Activated CD8-positive, alpha-beta T cell treated with anti-CD3 and anti-CD28 coated beads for 36 hours (primary cell): ENCODE results near the gene TMEM134. TPM values are rescaled to one million over a fixed set of nuclear protein-coding genes. Genes with fewer than 3 reads are reported as not detected.
A peak's percentile ranks its signal among the peaks of the same experiment; 100 is the strongest.

Experiments used
- ATAC-seq: fragments of 200-7000 bp; cut with Tn5 transposase; one replicate; pipeline ENCODE4 v1.10.0; 2021; ENCODE audit warnings: mild to moderate bottlenecking, moderate library complexity
- CTCF ChIA-PET: fragments of 350-600 bp; sonication (Branson Sonifier 250); formaldehyde crosslinking; loops from one replicate; lab custom pipeline; 2021; ENCODE audit warnings: antibody characterized with exemption; lab: Charles Lee
- POLR2A ChIA-PET: fragments of 350-600 bp; sonication (Branson Sonifier 250); formaldehyde crosslinking; loops from one replicate; lab custom pipeline; 2021; ENCODE audit warnings: antibody characterized with exemption; lab: Charles Lee
- DNase-seq: peaks from one replicate; pipeline ENCODE4 v3.0.0-alpha.2; 2020
- H3K27ac Mint-ChIP-seq: one replicate; pipeline ENCODE4 v1.8.0; 2021; ENCODE audit warnings: mild to moderate bottlenecking, mixed read lengths
- H3K27me3 Mint-ChIP-seq: one replicate; pipeline ENCODE4 v1.8.0; 2021; ENCODE audit warnings: mixed read lengths
- H3K36me3 Mint-ChIP-seq: one replicate; pipeline ENCODE4 v1.8.0; 2021; ENCODE audit warnings: low read depth, mixed read lengths
- H3K4me1 Mint-ChIP-seq: one replicate; pipeline ENCODE4 v1.8.0; 2021; ENCODE audit warnings: low read depth, mixed read lengths
- H3K4me3 Mint-ChIP-seq: one replicate; pipeline ENCODE4 v1.8.0; 2021; ENCODE audit warnings: mild to moderate bottlenecking, moderate library complexity, mixed read lengths
- H3K9me3 Mint-ChIP-seq: one replicate; pipeline ENCODE4 v1.8.0; 2021; ENCODE audit warnings: mixed read lengths
- CTCF ChIP-seq: fragments of 200-600 bp; IDR thresholded peaks from one replicate; pipeline ENCODE4 v1.8.0; 2022; ENCODE audit warnings: antibody characterized with exemption, mild to moderate bottlenecking
- intact Hi-C: fragments of 100-400 bp; cut with micrococcal nuclease; formaldehyde crosslinking; loops from one replicate; pipeline ENCODE4 v1.10.0; 2022
- total RNA-seq, 2 experiments: library from RNA; stranded (reverse); gene quantifications; one replicate each; pipeline ENCODE4 v1.2.3, GENCODE V29; 2021

Gene TMEM134
- total RNA-seq, 2 experiments from 2014 or later = 56.0 to 59.2 TPM

- H3K36me3 Mint-ChIP-seq = peaks cover 61% of the 10 kb centered on the region
- ChIA-PET CTCF (interaction anchor here (1.0 to 2.8 kb wide), 6 partner anchors 17 to 86 kb away, joined by 3 to 12 read pairs (median 4); partner anchors contain the start of genes AIP, CDK2AP2, PPP1CA and TMEM134), POLR2A (interaction anchor here (0.6 to 10.8 kb wide), 30 partner anchors 8 to 197 kb away, joined by 3 to 178 read pairs (median 6); partner anchors contain the start of genes AIP, ANKRD13D, PITPNM1 and PPP1CA)
- DNase-seq (peak; percentile 84), ATAC-seq (peak; percentile 42)
- no peaks in the 10 kb centered on the region for H3K9me3 Mint-ChIP-seq
- no peaks in the 10 kb centered on the region for H3K27me3 Mint-ChIP-seq
- H3K4me1 Mint-ChIP-seq = peaks cover 55% of the 10 kb centered on the region
- no peak for TF ChIP-seq CTCF
- intact Hi-C loops = loop anchor here (5.0 kb wide), 2 partner anchors 45 to 70 kb away; partner anchors contain the start of genes AIP, CDK2AP2 and PITPNM1
- H3K4me3 Mint-ChIP-seq = peak within 1 kb of the TSS; percentile 87
- H3K27ac Mint-ChIP-seq = peak within 1 kb of the TSS; percentile 93
Measured at GRCh38 chr11:67437082-67437808, 31.8 kb downstream of the TMEM134 start, which contains the start of gene PTPRCAP. PTPRCAP (minus strand) TSS chr11:67437682; CDS start chr11:67437619, 63 bp downstream.

GRCh38 chr11:67436459-67437081, 32.5 kb downstream of the TMEM134 start:
- POLR2A ChIA-PET = interaction anchor here (0.7 to 10.8 kb wide), 21 partner anchors 8 to 196 kb away, joined by 3 to 178 read pairs (median 9); partner anchors contain the start of genes AIP, ANKRD13D, PITPNM1 and PPP1CA
- peak; percentile 89 for DNase-seq
- no peaks in the 10 kb centered on the region for H3K27me3 Mint-ChIP-seq
- peak; percentile 45 for ATAC-seq
- H3K4me3 Mint-ChIP-seq = peak overlapping the region; percentile 87
- intact Hi-C loops = loop anchor here (5.0 kb wide), 2 partner anchors 46 to 71 kb away; partner anchors contain the start of genes AIP, CDK2AP2 and PITPNM1
- H3K4me1 Mint-ChIP-seq = peaks cover 57% of the 10 kb centered on the region
- no peaks in the 10 kb centered on the region for H3K9me3 Mint-ChIP-seq
- H3K27ac Mint-ChIP-seq = peak overlapping the region; percentile 93
- no peak for TF ChIP-seq CTCF
- peaks cover 68% of the 10 kb centered on the region for H3K36me3 Mint-ChIP-seq
- CTCF ChIA-PET = interaction anchor here (1.0 to 2.8 kb wide), 5 partner anchors 16 to 85 kb away, joined by 3 to 12 read pairs (median 4); partner anchors contain the start of genes AIP, CDK2AP2 and PPP1CA

GRCh38 chr11:67435727-67436458, 33.2 kb downstream of the TMEM134 start:
- ATAC-seq = peak; percentile 2
- intact Hi-C loops = loop anchor here (5.0 kb wide), 2 partner anchors 46 to 71 kb away; partner anchors contain the start of genes AIP, CDK2AP2 and PITPNM1
- H3K9me3 Mint-ChIP-seq = no peaks in the 10 kb centered on the region
- POLR2A ChIA-PET = interaction anchor here (1.3 to 10.8 kb wide), 14 partner anchors 8 to 196 kb away, joined by 5 to 178 read pairs (median 14); partner anchors contain the start of genes AIP, ANKRD13D, PITPNM1 and PPP1CA
- CTCF ChIA-PET = interaction anchor here (2.8 kb wide), 1 partner anchor 34 kb away, joined by 12 read pairs; the partner anchor contains the start of gene PPP1CA
- peak; percentile 37 for DNase-seq
- H3K36me3 Mint-ChIP-seq = peaks cover 68% of the 10 kb centered on the region
- TF ChIP-seq CTCF = no peak
- H3K27me3 Mint-ChIP-seq = no peaks in the 10 kb centered on the region
- peaks cover 52% of the 10 kb centered on the region for H3K4me1 Mint-ChIP-seq
- peak overlapping the region; percentile 87 for H3K4me3 Mint-ChIP-seq
- peak overlapping the region; percentile 93 for H3K27ac Mint-ChIP-seq

- Mint-ChIP-seq H3K9me3 (no peaks in the 10 kb centered on the region), H3K4me1 (peaks cover 49% of the 10 kb centered on the region), H3K36me3 (peaks cover 68% of the 10 kb centered on the region), H3K27ac (peak overlapping the region; percentile 93), H3K4me3 (peak overlapping the region; percentile 87), H3K27me3 (no peaks in the 10 kb centered on the region)
- POLR2A ChIA-PET = interaction anchor here (0.6 to 10.8 kb wide), 7 partner anchors 15 to 50 kb away, joined by 3 to 178 read pairs (median 52); partner anchors contain the start of genes PPP1CA, TBC1D10C and TMEM134
- peak; percentile 73 for DNase-seq
- ATAC-seq = no peak
- CTCF ChIA-PET = interaction anchor here (1.0 kb wide), 1 partner anchor 12 kb away, joined by 3 read pairs; no protein-coding TSS in a partner anchor
- TF ChIP-seq CTCF = no peak
- intact Hi-C loops = loop anchor here (5.0 kb wide), 2 partner anchors 47 to 72 kb away; partner anchors contain the start of genes AIP, CDK2AP2 and PITPNM1
Measured at GRCh38 chr11:67435031-67435726, 33.9 kb downstream of the TMEM134 start.
